ENCODE results near the gene CNOT10. TPM values are rescaled to one million over a fixed set of nuclear protein-coding genes. Genes with fewer than 3 reads are reported as not detected.

CNOT10 gene
- total RNA-seq, 1 donor, result 31.1 TPM

- TF ChIP-seq CTCF (IDR thresholded peaks at IDR 0.05; ENCODE audit: insufficient read depth, low read depth, low read length), result no peak
- no peak overlapping the region for H3K4me3 ChIP-seq (ENCODE audit: low read depth, low read length)
- no peak for DNase-seq (ENCODE audit: low read depth)
Observed at GRCh38 chr3:32751377-32751776, 66.4 kb downstream of the CNOT10 start.

GRCh38 chr3:32755761-32756160, 70.8 kb downstream of the CNOT10 start:
- H3K4me3 ChIP-seq (ENCODE audit: low read depth, low read length), result no peak overlapping the region
- no peak for DNase-seq (ENCODE audit: low read depth)
- TF ChIP-seq CTCF (IDR thresholded peaks at IDR 0.05; ENCODE audit: insufficient read depth, low read depth, low read length), result no peak

GRCh38 chr3:32757618-32758374, 72.8 kb downstream of the CNOT10 start:
- H3K4me3 ChIP-seq (ENCODE audit: low read depth, low read length), result no peak overlapping the region
- no peak for TF ChIP-seq CTCF (IDR thresholded peaks at IDR 0.05; ENCODE audit: insufficient read depth, low read depth, low read length)
- DNase-seq (ENCODE audit: low read depth), result no peak

- no peak overlapping the region for H3K4me3 ChIP-seq (ENCODE audit: low read depth, low read length)
- peak; percentile 77 for DNase-seq (ENCODE audit: low read depth)
- no peak for TF ChIP-seq CTCF (IDR thresholded peaks at IDR 0.05; ENCODE audit: insufficient read depth, low read depth, low read length)
Observed at GRCh38 chr3:32758375-32758753, 73.4 kb downstream of the CNOT10 start.

- H3K4me3 ChIP-seq (ENCODE audit: low read depth, low read length), result no peak overlapping the region
- TF ChIP-seq CTCF (IDR thresholded peaks at IDR 0.05; ENCODE audit: insufficient read depth, low read depth, low read length), result no peak
- DNase-seq (ENCODE audit: low read depth), result no peak
Observed at GRCh38 chr3:32759342-32759741, 74.4 kb downstream of the CNOT10 start.

- no peak for TF ChIP-seq CTCF (IDR thresholded peaks at IDR 0.05; ENCODE audit: insufficient read depth, low read depth, low read length)
- no peak for DNase-seq (ENCODE audit: low read depth)
- no peak overlapping the region for H3K4me3 ChIP-seq (ENCODE audit: low read depth, low read length)
Observed at GRCh38 chr3:32764481-32764880, 79.5 kb downstream of the CNOT10 start.

- no peak for TF ChIP-seq CTCF (IDR thresholded peaks at IDR 0.05; ENCODE audit: insufficient read depth, low read depth, low read length)
- no peak for DNase-seq (ENCODE audit: low read depth)
- no peak overlapping the region for H3K4me3 ChIP-seq (ENCODE audit: low read depth, low read length)
Observed at GRCh38 chr3:32778389-32778788, 93.4 kb downstream of the CNOT10 start.
